Measurements from ENCODE around the gene ANKRD35.
"Not testable (repeated sequence)": the region's sequence is repeated elsewhere in the genome, so short reads cannot be mapped to it uniquely, and the experiment has no call there.

ANKRD35 gene

GRCh38 chr1:145849356-145850160, 36.1 kb downstream of the ANKRD35 start:
- FAIRE-seq = no peak

GRCh38 chr1:145847827-145848226, 37.8 kb downstream of the ANKRD35 start:
- FAIRE-seq = no peak

- FAIRE-seq = no peak
These were observed 39.5 kb downstream of the ANKRD35 start for GRCh38 chr1:145846201-145846612.

GRCh38 chr1:145845514-145846161, 40.0 kb downstream of the ANKRD35 start, which contains the start of gene NUDT17:
TSS of gene NUDT17 (plus strand) at chr1:145845630. CDS start at chr1:145845641, 11 bp downstream.
- FAIRE-seq = no peak

GRCh38 chr1:145845144-145845513, 40.5 kb downstream of the ANKRD35 start:
- FAIRE-seq = no peak

GRCh38 chr1:145843031-145843430, 42.6 kb downstream of the ANKRD35 start:
- FAIRE-seq = no peak

- no peak for FAIRE-seq
These were observed 48.0 kb downstream of the ANKRD35 start for GRCh38 chr1:145837656-145838055.

GRCh38 chr1:145830810-145831209, 54.9 kb downstream of the ANKRD35 start:
- FAIRE-seq = not testable (repeated sequence)

- FAIRE-seq = no peak
These were observed 57.2 kb downstream of the ANKRD35 start for GRCh38 chr1:145828367-145829026.

- FAIRE-seq = no peak
These were observed 57.7 kb downstream of the ANKRD35 start for GRCh38 chr1:145827966-145828365.

- no peak for FAIRE-seq
These were observed 59.6 kb downstream of the ANKRD35 start for GRCh38 chr1:145826030-145826429.

GRCh38 chr1:145824499-145824842, 61.2 kb downstream of the ANKRD35 start:
- FAIRE-seq = no peak

- no peak for FAIRE-seq
These were observed 61.8 kb downstream of the ANKRD35 start, which contains the start of the genes POLR3C and RNF115 for GRCh38 chr1:145823565-145824498. TSS of gene POLR3C (plus strand) at chr1:145824200. CDS start at chr1:145825777, 1,577 bp downstream. TSS of gene RNF115 (minus strand) at chr1:145824095. CDS start at chr1:145823873, 222 bp downstream.

- FAIRE-seq = not testable (repeated sequence)
These were observed 62.8 kb downstream of the ANKRD35 start for GRCh38 chr1:145822779-145823331.

GRCh38 chr1:145818095-145818494, 67.6 kb downstream of the ANKRD35 start:
- FAIRE-seq = not testable (repeated sequence)

Data from colon (tissue), 2 donors.